Keratinocyte (primary cell): Measurements from ENCODE around the gene HIGD1B. TPM values are rescaled to one million over a fixed set of nuclear protein-coding genes. Genes with fewer than 3 reads are reported as not detected.

ENCODE experiments used
- DNase-seq: peaks from one replicate; pipeline ENCODE4 v3.0.0-alpha.2; 2011; ENCODE audit warnings: low read depth, missing footprints, low spot score
- FAIRE-seq: peaks from 2 replicates; lab custom pipeline; 2011; peaks lifted over from hg19 to GRCh38; lab: Jason Lieb, UNC
- H2AFZ ChIP-seq: 2 replicates; pipeline ENCODE4 v1.6.0; 2012; ENCODE audit warnings: low read length, control low read depth, inconsistent platforms; ENCODE audit not compliant: control insufficient read depth
- H3K27ac ChIP-seq: 2 replicates; pipeline ENCODE4 v1.5.1; 2011; ENCODE audit warnings: low read length; ENCODE audit not compliant: control insufficient read depth, insufficient read depth
- H3K27me3 ChIP-seq: 3 replicates; pipeline ENCODE4 v1.6.0; 2011; ENCODE audit warnings: low read length; ENCODE audit not compliant: control insufficient read depth, insufficient read depth; ENCODE audit errors: extremely low read depth
- H3K36me3 ChIP-seq, 2 experiments: 2 replicates in 1 of 2; 3 replicates in 1 of 2; pipeline ENCODE4 v1.5.1; 2011; ENCODE audit warnings: low read length in 2 of 2, mild to moderate bottlenecking in 1 of 2; ENCODE audit not compliant: control insufficient read depth in 2 of 2, insufficient read depth in 2 of 2; ENCODE audit errors: extremely low read depth in 1 of 2
- H3K4me1 ChIP-seq: 3 replicates; pipeline ENCODE4 v1.5.1; 2011; ENCODE audit warnings: low read length; ENCODE audit not compliant: control insufficient read depth, insufficient read depth; ENCODE audit errors: extremely low read depth
- H3K4me2 ChIP-seq: 3 replicates; pipeline ENCODE4 v1.6.0; 2011; ENCODE audit warnings: low read depth, low read length; ENCODE audit not compliant: control insufficient read depth, insufficient read depth; ENCODE audit errors: extremely low read depth
- H3K4me3 ChIP-seq, 3 experiments: fragments of 200-600 bp in 1 of 3; sonication (generic) in 1 of 3; 2 replicates in 2 of 3; 3 replicates in 1 of 3; pipeline ENCODE4 v1.5.1; 2011 to 2016; ENCODE audit warnings: low read length in 3 of 3, mild to moderate bottlenecking in 3 of 3, control low read depth in 2 of 3, inconsistent platforms in 1 of 3, low read depth in 1 of 3, mixed read lengths in 1 of 3, mixed run types in 1 of 3, moderate library complexity in 1 of 3; ENCODE audit not compliant: control insufficient read depth in 2 of 3, insufficient read depth in 2 of 3; ENCODE audit errors: extremely low read depth in 1 of 3
- H3K79me2 ChIP-seq: 2 replicates; pipeline ENCODE4 v1.6.0; 2012; ENCODE audit warnings: low read length; ENCODE audit not compliant: control insufficient read depth, insufficient read depth
- H3K9ac ChIP-seq: 3 replicates; pipeline ENCODE4 v1.6.0; 2011; ENCODE audit warnings: low read length; ENCODE audit not compliant: control insufficient read depth, insufficient read depth; ENCODE audit errors: extremely low read depth
- H3K9me1 ChIP-seq: 3 replicates; pipeline ENCODE4 v1.6.0; 2011; ENCODE audit warnings: low read length; ENCODE audit not compliant: control insufficient read depth, insufficient read depth; ENCODE audit errors: extremely low read depth
- H3K9me3 ChIP-seq: 2 replicates; pipeline ENCODE4 v1.5.1; 2012; ENCODE audit warnings: low read depth, low read length; ENCODE audit not compliant: control insufficient read depth
- H4K20me1 ChIP-seq: 3 replicates; pipeline ENCODE4 v1.6.0; 2011; ENCODE audit warnings: low read length; ENCODE audit not compliant: control insufficient read depth, insufficient read depth; ENCODE audit errors: extremely low read depth
- CTCF ChIP-seq, 3 experiments: IDR thresholded peaks in 1 of 3; conservative IDR thresholded peaks in 1 of 3; optimal IDR thresholded peaks in 1 of 3; 2 replicates in 2 of 3; 3 replicates in 1 of 3; pipeline versions ENCODE3 to v1.5.1; 2011; ENCODE audit warnings: low read length in 3 of 3, mild to moderate bottlenecking in 3 of 3, moderate library complexity in 2 of 3, control low read depth in 1 of 3, inconsistent platforms in 1 of 3; ENCODE audit not compliant: insufficient read depth in 2 of 3; ENCODE audit errors: extremely low read depth in 1 of 3
- EZH2 ChIP-seq: IDR thresholded peaks from one replicate; pipeline ENCODE4 v1.6.1; 2012; ENCODE audit warnings: inconsistent platforms, mild to moderate bottlenecking, low read length, moderate library complexity
- dilution Hi-C: fragments of 300-500 bp; cut with MboI; formaldehyde crosslinking; loops from one replicate; pipeline ENCODE4 v1.7.0; 2020; ENCODE audit warnings: low sequenced_read_pairs; ENCODE audit not compliant: extremely low pct_ligation_motif_present
- polyA plus RNA-seq, 5 experiments: library from polyadenylated mRNA; depleted of rRNA in 3 of 5; stranded (reverse) in 3 of 5; stranded (forward) in 1 of 5; unstranded in 1 of 5; fragments of >200 nt; gene quantifications; 1 replicate in 1 of 5; 2 replicates in 3 of 5; 3 replicates in 1 of 5; pipeline versions ENCODE4 v1.2.1 to v1.2.3, GENCODE V29; 2011 to 2012; ENCODE audit warnings: missing spikeins in 2 of 5, low read depth in 1 of 5, low replicate concordance in 1 of 5

HIGD1B gene
- polyA plus RNA-seq, 1 donor (not counting 4 experiments of a cell fraction or from before 2014, with no cell fraction given): not detected

GRCh38 chr17:44889003-44889402 is 41.3 kb downstream of the HIGD1B start:
- dilution Hi-C loops: no loop called here
- Histone ChIP-seq H3K27me3 (no peaks in the 10 kb centered on the region), H3K9ac (no peak overlapping the region), H4K20me1 (no peaks in the 10 kb centered on the region), H3K9me1 (no peaks in the 10 kb centered on the region), H3K4me2 (no peak overlapping the region), H3K36me3 (peaks cover 21 to 23% of the 10 kb centered on the region in 2 experiments), H2AFZ (no peak overlapping the region), H3K27ac (no peak overlapping the region), H3K4me1 (no peaks in the 10 kb centered on the region), H3K79me2 (peaks cover 65% of the 10 kb centered on the region), H3K9me3 (no peaks in the 10 kb centered on the region), H3K4me3 (no peak overlapping the region)
- TF ChIP-seq EZH2 (no peak), CTCF (optimal IDR thresholded peaks at IDR 0.05 in 1 of 3, IDR thresholded peaks at IDR 0.05 in 1 of 3, conservative IDR thresholded peaks at IDR 0.05 in 1 of 3; ENCODE audit: extremely low read depth in 1 of 3, insufficient read depth in 2 of 3, low read length in 3 of 3) (no peak)
- DNase-seq: no peak
- no peak for FAIRE-seq

GRCh38 chr17:44892250-44892649 is 44.6 kb downstream of the HIGD1B start:
- Histone ChIP-seq H3K9ac (no peak overlapping the region), H3K79me2 (peaks cover 87% of the 10 kb centered on the region), H2AFZ (no peak overlapping the region), H3K9me1 (no peaks in the 10 kb centered on the region), H3K27me3 (no peaks in the 10 kb centered on the region), H3K4me3 (no peak overlapping the region), H4K20me1 (no peaks in the 10 kb centered on the region), H3K27ac (no peak overlapping the region), H3K36me3 (peaks cover 13 to 26% of the 10 kb centered on the region in 2 experiments), H3K9me3 (no peaks in the 10 kb centered on the region), H3K4me2 (no peak overlapping the region), H3K4me1 (no peaks in the 10 kb centered on the region)
- no peak for DNase-seq
- no peak for FAIRE-seq
- TF ChIP-seq EZH2: no peak
- no peak for TF ChIP-seq CTCF (optimal IDR thresholded peaks at IDR 0.05 in 1 of 3, IDR thresholded peaks at IDR 0.05 in 1 of 3, conservative IDR thresholded peaks at IDR 0.05 in 1 of 3; ENCODE audit: extremely low read depth in 1 of 3, insufficient read depth in 2 of 3, low read length in 3 of 3)
- dilution Hi-C loops: no loop called here
